D721Med (cell line): ENCODE measurements around the gene GTPBP10.

Source experiments
- DNase-seq: peaks from one replicate; pipeline ENCODE4 v3.0.0; 2011; ENCODE audit warnings: low spot score; ENCODE audit not compliant: insufficient read length
- FAIRE-seq: peaks from 2 replicates; lab custom pipeline; 2011; peaks lifted over from hg19 to GRCh38; lab: Jason Lieb, UNC
- CTCF ChIP-seq: IDR thresholded peaks from 2 replicates; pipeline ENCODE4 v1.5.1; 2012; ENCODE audit warnings: mild to moderate bottlenecking, control low read depth; ENCODE audit not compliant: insufficient read depth; ENCODE audit errors: missing control alignments

The GTPBP10 gene

DNA sequence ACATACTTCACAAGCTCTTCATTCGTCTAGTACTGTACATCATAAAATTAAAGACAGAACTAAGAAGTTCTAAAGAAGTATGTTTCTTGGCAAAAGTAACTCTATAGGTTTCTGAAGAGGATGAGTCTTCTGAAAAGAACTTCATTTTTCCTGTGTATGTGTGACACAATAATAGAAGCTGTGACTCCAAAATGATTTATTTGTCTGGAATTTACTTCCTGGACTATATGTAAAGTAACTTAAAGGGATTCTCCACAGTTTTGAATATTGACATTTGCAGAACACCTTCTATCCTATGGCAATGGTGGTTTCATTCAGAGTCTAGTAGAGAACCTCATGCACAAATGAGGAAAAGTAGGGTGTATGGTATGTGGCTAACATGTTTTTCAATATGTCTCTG is 36.9 kb downstream of the GTPBP10 start:
- FAIRE-seq (no peak), DNase-seq (no peak)
- TF ChIP-seq CTCF = no peak

GRCh38 chr7:90383861-90384260 is 37.3 kb downstream of the GTPBP10 start:
- FAIRE-seq = no peak
- TF ChIP-seq CTCF = no peak
- DNase-seq = no peak

GRCh38 chr7:90384433-90384832 is 37.9 kb downstream of the GTPBP10 start:
- FAIRE-seq = no peak

GRCh38 chr7:90387470-90388240 is 41.1 kb downstream of the GTPBP10 start:
- no peak for TF ChIP-seq CTCF

More at GRCh38 chr7:90384433-90384832, 37.9 kb downstream of the GTPBP10 start:
- no peak for DNase-seq
- TF ChIP-seq CTCF = no peak

GRCh38 chr7:90390926-90391325 is 44.4 kb downstream of the GTPBP10 start:
- DNase-seq (no peak), FAIRE-seq (no peak)
- TF ChIP-seq CTCF = no peak

More at GRCh38 chr7:90387470-90388240, 41.1 kb downstream of the GTPBP10 start:
- DNase-seq (no peak), FAIRE-seq (no peak)

DNA sequence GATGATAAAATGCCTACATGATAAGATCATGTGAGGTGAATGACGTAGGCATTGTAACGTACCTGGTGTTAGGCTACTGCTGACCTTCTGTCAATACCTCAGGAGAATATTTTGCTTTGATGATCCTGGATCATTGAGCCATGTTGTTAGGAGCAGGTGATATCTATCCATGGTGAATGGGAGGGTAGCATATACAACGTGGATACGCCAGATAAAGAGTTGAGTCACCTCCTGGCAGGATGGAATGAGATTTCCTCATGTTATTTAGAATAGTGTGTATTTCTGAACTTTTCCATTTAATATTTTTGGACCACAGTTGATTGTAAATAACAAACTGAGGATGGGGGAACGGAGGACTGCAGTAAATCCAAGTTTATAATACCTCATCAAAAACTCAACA is 45.0 kb downstream of the GTPBP10 start:
- no peak for FAIRE-seq

More for the DNA sequence above, 45.0 kb downstream of the GTPBP10 start:
- no peak for DNase-seq
- TF ChIP-seq CTCF = no peak
